HG03521 (cell line): Measurements from ENCODE around the gene DNAAF3.
"Not testable (repeated sequence)": the region's sequence is repeated elsewhere in the genome, so short reads cannot be mapped to it uniquely, and the experiment has no call there.

Experiments used
- ATAC-seq: cut with Tn5 transposase; IDR thresholded peaks from one replicate; pipeline ENCODE4 v1.9.1; 2021; ENCODE audit warnings: mild to moderate bottlenecking, moderate library complexity; ENCODE audit not compliant: unreplicated experiment

The DNAAF3 gene

GRCh38 chr19:55176076-55176475 lies 9.7 kb upstream of the DNAAF3 start:
- ATAC-seq = no peak

- ATAC-seq = no peak
Measured at GRCh38 chr19:55175117-55175867, 8.9 kb upstream of the DNAAF3 start.

- ATAC-seq = no peak
Measured at GRCh38 chr19:55174425-55175116, 8.2 kb upstream of the DNAAF3 start.

GRCh38 chr19:55173714-55174409 lies 7.4 kb upstream of the DNAAF3 start:
- ATAC-seq = no peak

- ATAC-seq = no peak
Measured at GRCh38 chr19:55173186-55173713, 6.8 kb upstream of the DNAAF3 start.

- no peak for ATAC-seq
Measured at GRCh38 chr19:55172741-55173140, 6.3 kb upstream of the DNAAF3 start.

GRCh38 chr19:55172318-55172717 lies 5.9 kb upstream of the DNAAF3 start:
- ATAC-seq = not testable (repeated sequence)

GRCh38 chr19:55171440-55171839 lies 5.0 kb upstream of the DNAAF3 start:
- no peak for ATAC-seq

- no peak for ATAC-seq
Measured at GRCh38 chr19:55169136-55169535, 2.7 kb upstream of the DNAAF3 start.

- ATAC-seq = no peak
Measured at GRCh38 chr19:55165952-55166529, 372 bp downstream of the DNAAF3 start.

GRCh38 chr19:55161571-55162322 lies 4.7 kb downstream of the DNAAF3 start:
- no peak for ATAC-seq

- no peak for ATAC-seq
Measured at GRCh38 chr19:55160986-55161365, 5.4 kb downstream of the DNAAF3 start.

GRCh38 chr19:55160128-55160985 lies 6.1 kb downstream of the DNAAF3 start:
- ATAC-seq = no peak

GRCh38 chr19:55158848-55159749 lies 7.3 kb downstream of the DNAAF3 start:
- no peak for ATAC-seq

GRCh38 chr19:55158423-55158822 lies 8.0 kb downstream of the DNAAF3 start:
- no peak for ATAC-seq

- no peak for ATAC-seq
Measured at GRCh38 chr19:55157064-55157908, 9.1 kb downstream of the DNAAF3 start, which contains the start of gene TNNI3. TSS of gene TNNI3 (minus strand) at chr19:55157732. CDS start at chr19:55157589, 143 bp downstream.

GRCh38 chr19:55156202-55157063 lies 10.0 kb downstream of the DNAAF3 start:
- ATAC-seq = no peak
